Stromal cell of bone marrow (primary cell): ENCODE results near the gene EXOC3L4.
A peak's percentile ranks its signal among the peaks of the same experiment; 100 is the strongest.
"Not testable (repeated sequence)": the region's sequence is repeated elsewhere in the genome, so short reads cannot be mapped to it uniquely, and the experiment has no call there.

Source experiments
- DNase-seq: peaks from one replicate; pipeline ENCODE4 v3.0.0-alpha.2; 2012; ENCODE audit warnings: low read depth

The EXOC3L4 gene

GRCh38 chr14:103151270-103151945 lies 56.9 kb downstream of the EXOC3L4 start:
- no peak for DNase-seq

GRCh38 chr14:103155010-103155409 lies 60.5 kb downstream of the EXOC3L4 start:
- peak; percentile 82 for DNase-seq

GRCh38 chr14:103155416-103155815 lies 60.9 kb downstream of the EXOC3L4 start:
- not testable (repeated sequence) for DNase-seq

GRCh38 chr14:103155826-103156394 lies 61.4 kb downstream of the EXOC3L4 start:
- no peak for DNase-seq

GRCh38 chr14:103156651-103157378 lies 62.3 kb downstream of the EXOC3L4 start:
- DNase-seq: no peak

DNA sequence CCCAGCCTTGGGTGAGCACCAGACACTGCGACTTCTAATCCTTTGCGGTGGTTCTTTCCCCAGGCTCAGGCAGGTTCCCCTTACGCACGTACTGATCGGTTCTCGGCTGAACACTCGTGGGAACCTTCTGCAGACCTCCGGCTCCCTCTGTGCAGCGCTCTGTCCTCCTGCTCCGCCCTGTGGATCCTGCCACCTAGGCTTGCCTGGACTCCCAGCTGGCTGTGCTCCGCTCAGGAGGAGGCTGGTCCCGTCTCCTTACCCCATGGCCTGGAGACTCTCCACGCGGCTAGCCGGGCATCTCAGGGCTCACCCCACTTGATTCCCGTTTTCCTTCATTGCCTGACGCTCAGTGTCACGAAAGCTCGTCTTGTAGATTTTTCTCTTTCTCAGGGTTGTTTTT lies 63.4 kb downstream of the EXOC3L4 start:
- no peak for DNase-seq

DNA sequence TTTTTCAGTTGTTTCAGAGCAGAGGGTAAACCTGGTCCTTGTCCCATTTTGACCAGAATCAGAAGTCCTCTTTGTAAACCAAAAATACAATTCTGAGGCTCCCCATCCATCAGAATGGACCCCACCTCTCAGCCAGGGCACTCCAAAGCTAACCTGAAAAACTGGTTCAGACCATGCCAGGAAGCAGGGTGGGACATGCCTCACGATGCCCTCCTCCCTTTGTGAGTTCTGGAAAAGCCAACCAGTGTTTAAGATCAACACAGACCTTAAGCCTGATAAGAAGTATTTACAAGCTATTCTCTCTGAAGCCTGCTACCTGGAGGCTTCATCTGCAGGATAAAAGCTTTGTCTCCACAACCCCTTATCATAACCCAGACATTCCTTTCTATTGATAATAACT lies 64.2 kb downstream of the EXOC3L4 start:
- no peak for DNase-seq
